Transverse colon (tissue), 4 donors: ENCODE data around the gene GRM8. TPM values are rescaled to one million over a fixed set of nuclear protein-coding genes. Genes with fewer than 3 reads are reported as not detected.

Source experiments
- DNase-seq: peaks from one replicate; pipeline ENCODE4 v3.0.0-alpha.2; 2019
- H3K27ac ChIP-seq, 4 donors: fragments of 200-600 bp; sonication (generic); 2 replicates each; pipeline ENCODE4 v1.5.1; 2016 to 2018; ENCODE audit warnings: inconsistent platforms in 4 of 4
- H3K27me3 ChIP-seq: fragments of 200-600 bp; sonication (generic); 2 replicates; pipeline ENCODE4 v1.5.1; 2017; ENCODE audit warnings: inconsistent platforms
- H3K36me3 ChIP-seq, 4 donors: fragments of 200-600 bp; sonication (generic); 2 replicates each; pipeline ENCODE4 v1.5.1; 2017 to 2019; ENCODE audit warnings: inconsistent platforms in 4 of 4
- H3K4me1 ChIP-seq, 4 donors: fragments of 200-600 bp; sonication (generic); 2 replicates each; pipeline ENCODE4 v1.5.1; 2017 to 2020; ENCODE audit warnings: inconsistent platforms in 4 of 4
- H3K4me3 ChIP-seq, 4 donors: fragments of 200-600 bp; sonication (generic); 1 replicate in 1 of 4; 2 replicates in 3 of 4; pipeline versions ENCODE4 v1.5.1 to v1.6.1; 2017 to 2019; ENCODE audit warnings: inconsistent platforms in 4 of 4
- H3K9me3 ChIP-seq, 2 donors: fragments of 200-600 bp; sonication (generic); 2 replicates each; pipeline ENCODE4 v1.5.1; 2017 to 2019; ENCODE audit warnings: inconsistent platforms in 2 of 2
- CTCF ChIP-seq, 5 experiments: fragments of 200-600 bp in 3 of 5; fragments of 450-650 bp in 2 of 5; sonication (generic) in 3 of 5; IDR thresholded peaks; 1 replicate in 2 of 5; 2 replicates in 3 of 5; pipeline ENCODE4 v1.5.1; 2016 to 2017; ENCODE audit warnings: antibody characterized with exemption in 5 of 5, inconsistent platforms in 3 of 5, mild to moderate bottlenecking in 2 of 5, moderate library complexity in 1 of 5
- EP300 ChIP-seq: sonication (generic); formaldehyde crosslinking; IDR thresholded peaks from one replicate; pipeline ENCODE4 v1.6.1; 2017; ENCODE audit warnings: antibody characterized with exemption, low read depth
- POLR2A ChIP-seq: fragments of 450-650 bp; IDR thresholded peaks from one replicate; pipeline ENCODE4 v1.6.1; 2016; ENCODE audit warnings: antibody characterized with exemption, mild to moderate bottlenecking, moderate library complexity
- POLR2AphosphoS5 ChIP-seq, 3 donors: sonication (generic); formaldehyde crosslinking; IDR thresholded peaks; one replicate each; pipeline ENCODE4 v1.6.1; 2016; ENCODE audit warnings: antibody characterized with exemption in 3 of 3
- WGBS, 2 donors: methylation state at CpG; one replicate each; pipeline ENCODE4 v1.1.5; 2018; ENCODE audit warnings: low coverage in 1 of 2; 5-methylcytosine and 5-hydroxymethylcytosine counted together
- in situ Hi-C, 4 donors: fragments of 200-750 bp; cut with MboI; loops; one replicate each; pipeline versions ENCODE4 v1.15.0 to v1.15.1; 2017; ENCODE audit warnings: low sequenced_read_pairs in 3 of 4, low pct_ligation_motif_present in 1 of 4, low pct_unique_long_range_greater_than_20kb in 1 of 4
- intact Hi-C: fragments of 100-400 bp; cut with DNase I; formaldehyde crosslinking; loops from one replicate; pipeline ENCODE4 v1.15.1; 2023; ENCODE audit warnings: low total_unique reads
- total RNA-seq, 4 donors: library from RNA; depleted of rRNA; stranded (reverse); fragments of >200 nt; gene quantifications; one replicate each; pipeline ENCODE4 v1.1.0, GENCODE V29; 2016

Gene GRM8
- total RNA-seq, 4 donors from 2014 or later = 0.68 to 9.7 (median 2.9) TPM

- peaks cover 25% of the 10 kb centered on the region for H3K27me3 ChIP-seq
- TF ChIP-seq POLR2AphosphoS5 (IDR thresholded peaks at IDR 0.05) = no peak
- TF ChIP-seq EP300 = no peak
- no peak for TF ChIP-seq CTCF (IDR thresholded peaks at IDR 0.05)
- TF ChIP-seq POLR2A = no peak
Measured at GRCh38 chr7:127245607-127246006, 7.1 kb downstream of the GRM8 start.

GRCh38 chr7:127245002-127245401 lies 7.7 kb downstream of the GRM8 start:
- Histone ChIP-seq H3K4me1 (no peaks in the 10 kb centered on the region), H3K27me3 (peaks cover 19% of the 10 kb centered on the region), H3K9me3 (no peaks in the 10 kb centered on the region), H3K27ac (no peak overlapping the region), H3K36me3 (no peaks in the 10 kb centered on the region), H3K4me3 (no peak overlapping the region)
- in situ Hi-C loops = no loop called here
- TF ChIP-seq POLR2A (no peak), EP300 (no peak), POLR2AphosphoS5 (IDR thresholded peaks at IDR 0.05) (no peak), CTCF (IDR thresholded peaks at IDR 0.05) (no peak)
- 65 to 80% methylated on average over 1 to 3 of the region's 3 CpGs for WGBS, 2 donors
- DNase-seq = no peak
- intact Hi-C loops = no loop called here

More at GRCh38 chr7:127245607-127246006, 7.1 kb downstream of the GRM8 start:
- intact Hi-C loops = no loop called here
- peaks cover 0 to 2% (median 0%) of the 10 kb centered on the region in 4 donors for H3K4me1 ChIP-seq
- H3K36me3 ChIP-seq = no peaks in the 10 kb centered on the region
- H3K4me3 ChIP-seq = peak overlapping the region in 1 of 4 donors; percentile 6
- no peak overlapping the region for H3K27ac ChIP-seq
- in situ Hi-C loops = no loop called here
- WGBS, 2 donors = 0 to 26% methylated on average over 1 of the region's 1 CpG
- no peak for DNase-seq
- H3K9me3 ChIP-seq = no peaks in the 10 kb centered on the region

GRCh38 chr7:127239814-127240213 lies 12.9 kb downstream of the GRM8 start:
- intact Hi-C loops = no loop called here
- in situ Hi-C loops = no loop called here

GRCh38 chr7:127233630-127234029 lies 19.1 kb downstream of the GRM8 start:
- Histone ChIP-seq H3K4me1 (no peaks in the 10 kb centered on the region), H3K36me3 (no peaks in the 10 kb centered on the region), H3K27me3 (no peaks in the 10 kb centered on the region), H3K9me3 (no peaks in the 10 kb centered on the region), H3K27ac (no peak overlapping the region), H3K4me3 (no peak overlapping the region)
- TF ChIP-seq EP300 (no peak), POLR2A (no peak), CTCF (IDR thresholded peaks at IDR 0.05) (no peak), POLR2AphosphoS5 (IDR thresholded peaks at IDR 0.05) (no peak)
- DNase-seq = no peak
- WGBS, 2 donors = 78 to 100% methylated on average over 1 to 2 of the region's 2 CpGs
- intact Hi-C loops = no loop called here
- in situ Hi-C loops = no loop called here

More at GRCh38 chr7:127239814-127240213, 12.9 kb downstream of the GRM8 start:
- TF ChIP-seq EP300 = no peak
- no peak for TF ChIP-seq POLR2AphosphoS5 (IDR thresholded peaks at IDR 0.05)
- TF ChIP-seq CTCF (IDR thresholded peaks at IDR 0.05) = no peak
- no peak for TF ChIP-seq POLR2A
- WGBS, 2 donors = 76% methylated on average over 4 to 6 of the region's 6 CpGs
- Histone ChIP-seq H3K4me3 (no peak overlapping the region), H3K27ac (no peak overlapping the region), H3K9me3 (no peaks in the 10 kb centered on the region), H3K36me3 (no peaks in the 10 kb centered on the region), H3K4me1 (no peaks in the 10 kb centered on the region), H3K27me3 (no peaks in the 10 kb centered on the region)
- DNase-seq = no peak
